Natural killer cell (primary cell): ENCODE measurements around the gene PRR23E. TPM values are rescaled to one million over a fixed set of nuclear protein-coding genes. Genes with fewer than 3 reads are reported as not detected.

ENCODE experiments used
- ATAC-seq, 3 donors: fragments of 150-1000 bp in 2 of 3; fragments of 200-7000 bp in 1 of 3; cut with Tn5 transposase; 1 replicate in 1 of 3; 2 replicates in 2 of 3; pipeline ENCODE4 v1.10.0; 2021; ENCODE audit warnings: mild to moderate bottlenecking in 2 of 3, moderate library complexity in 2 of 3
- DNase-seq, 2 donors: peaks; one replicate each; pipeline versions ENCODE4 v3.0.0 to v3.0.0-alpha.2; 2013 to 2021; ENCODE audit warnings: mixed read lengths in 1 of 2
- H3K27ac ChIP-seq: one replicate; pipeline ENCODE4 v1.5.1; 2013; ENCODE audit warnings: mild to moderate bottlenecking, low read length
- H3K27me3 ChIP-seq: one replicate; pipeline ENCODE4 v1.6.1; 2013; ENCODE audit warnings: low read length; ENCODE audit not compliant: control insufficient read depth, insufficient read depth
- H3K36me3 ChIP-seq: one replicate; pipeline ENCODE4 v1.6.1; 2013; ENCODE audit warnings: low read length; ENCODE audit not compliant: control insufficient read depth, insufficient read depth
- H3K4me1 ChIP-seq: one replicate; pipeline ENCODE4 v1.6.1; 2013; ENCODE audit warnings: low read length; ENCODE audit not compliant: control insufficient read depth, insufficient read depth
- H3K4me3 ChIP-seq: one replicate; pipeline ENCODE4 v1.5.1; 2013; ENCODE audit warnings: low read length
- H3K9me3 ChIP-seq: one replicate; pipeline ENCODE4 v1.6.1; 2013; ENCODE audit warnings: low read length; ENCODE audit not compliant: control insufficient read depth, insufficient read depth
- H3K27ac Mint-ChIP-seq, 2 donors: one replicate each; pipeline ENCODE4 v1.8.0; 2022; ENCODE audit warnings: mild to moderate bottlenecking in 2 of 2, mixed read lengths in 2 of 2, moderate library complexity in 1 of 2
- H3K27me3 Mint-ChIP-seq, 2 donors: one replicate each; pipeline ENCODE4 v1.8.0; 2022; ENCODE audit warnings: low read depth in 2 of 2, mixed read lengths in 2 of 2
- H3K36me3 Mint-ChIP-seq: one replicate; pipeline ENCODE4 v1.8.0; 2022; ENCODE audit warnings: mixed read lengths
- H3K4me1 Mint-ChIP-seq, 2 donors: one replicate each; pipeline ENCODE4 v1.8.0; 2022; ENCODE audit warnings: mixed read lengths in 2 of 2
- H3K4me3 Mint-ChIP-seq: one replicate; pipeline ENCODE4 v1.8.0; 2022; ENCODE audit warnings: mild to moderate bottlenecking, moderate library complexity, mixed read lengths
- H3K9me3 Mint-ChIP-seq, 2 donors: one replicate each; pipeline ENCODE4 v1.8.0; 2022; ENCODE audit warnings: mixed read lengths in 2 of 2
- CTCF ChIP-seq: fragments of 200-600 bp; IDR thresholded peaks from one replicate; pipeline ENCODE4 v1.8.0; 2022; ENCODE audit warnings: antibody characterized with exemption
- WGBS: methylation state at CpG from one replicate; pipeline ENCODE4 v1.1.7; 2013; ENCODE audit warnings: missing lambda C conversion rate; ENCODE audit not compliant: insufficient coverage; 5-methylcytosine and 5-hydroxymethylcytosine counted together
- intact Hi-C: fragments of 100-400 bp; cut with micrococcal nuclease; formaldehyde crosslinking; loops from one replicate; pipeline ENCODE4 v1.14.2; 2022
- total RNA-seq, 4 donors: library from RNA; stranded (reverse); fragments of 120-200 nt in 1 of 4; gene quantifications; one replicate each; pipeline versions ENCODE4 v1.2.3 to v1.2.4, GENCODE V29; 2013 to 2022

PRR23E gene
- total RNA-seq, 3 donors from 2014 or later (not counting 1 experiment from before 2014, with no cell fraction given): not detected

DNA sequence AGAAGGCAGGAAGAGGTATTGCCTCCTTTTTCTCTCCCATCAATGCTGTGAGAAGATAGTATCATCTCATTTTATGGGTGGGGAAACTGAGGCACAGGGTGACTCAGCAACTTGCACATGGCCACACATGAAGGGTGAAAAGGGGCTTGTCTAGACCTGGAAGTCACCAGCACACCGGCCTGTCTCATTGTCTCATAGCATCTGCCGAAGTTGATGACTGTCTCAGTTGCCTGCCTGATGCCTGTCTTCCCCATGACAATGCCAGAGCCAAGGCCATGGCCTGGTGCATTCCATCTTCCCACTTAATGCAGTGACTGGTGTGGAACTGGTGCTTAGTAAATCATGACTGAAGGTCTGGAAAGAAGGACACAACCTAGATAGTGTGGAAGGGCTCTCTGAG is 27.9 kb upstream of the PRR23E start:
- DNase-seq (no peak), ATAC-seq (no peak)
- Mint-ChIP-seq H3K27ac (no peak overlapping the region), H3K4me1 (no peaks in the 10 kb centered on the region), H3K36me3 (no peaks in the 10 kb centered on the region), H3K27me3 (peaks cover 7 to 26% of the 10 kb centered on the region in 2 donors), H3K4me3 (no peak overlapping the region), H3K9me3 (no peaks in the 10 kb centered on the region)
- TF ChIP-seq CTCF: no peak
- 89% methylated on average over 2 of the region's 2 CpGs for WGBS
- Histone ChIP-seq H3K4me1 (no peaks in the 10 kb centered on the region), H3K9me3 (no peaks in the 10 kb centered on the region), H3K4me3 (no peak overlapping the region), H3K27me3 (no peaks in the 10 kb centered on the region), H3K27ac (no peak overlapping the region), H3K36me3 (no peaks in the 10 kb centered on the region)
- intact Hi-C loops: no loop called here

GRCh38 chr3:127165694-127166485 is 27.0 kb upstream of the PRR23E start:
- Histone ChIP-seq H3K4me3 (no peak overlapping the region), H3K27ac (no peak overlapping the region), H3K27me3 (no peaks in the 10 kb centered on the region), H3K36me3 (no peaks in the 10 kb centered on the region), H3K9me3 (no peaks in the 10 kb centered on the region), H3K4me1 (no peaks in the 10 kb centered on the region)
- Mint-ChIP-seq H3K4me3 (no peak overlapping the region), H3K4me1 (no peaks in the 10 kb centered on the region), H3K27me3 (peaks cover 8 to 31% of the 10 kb centered on the region in 2 donors), H3K36me3 (no peaks in the 10 kb centered on the region), H3K27ac (no peak overlapping the region), H3K9me3 (no peaks in the 10 kb centered on the region)
- 75% methylated on average over 3 of the region's 5 CpGs for WGBS
- TF ChIP-seq CTCF: no peak
- DNase-seq (no peak), ATAC-seq (no peak)
- intact Hi-C loops: no loop called here

DNA sequence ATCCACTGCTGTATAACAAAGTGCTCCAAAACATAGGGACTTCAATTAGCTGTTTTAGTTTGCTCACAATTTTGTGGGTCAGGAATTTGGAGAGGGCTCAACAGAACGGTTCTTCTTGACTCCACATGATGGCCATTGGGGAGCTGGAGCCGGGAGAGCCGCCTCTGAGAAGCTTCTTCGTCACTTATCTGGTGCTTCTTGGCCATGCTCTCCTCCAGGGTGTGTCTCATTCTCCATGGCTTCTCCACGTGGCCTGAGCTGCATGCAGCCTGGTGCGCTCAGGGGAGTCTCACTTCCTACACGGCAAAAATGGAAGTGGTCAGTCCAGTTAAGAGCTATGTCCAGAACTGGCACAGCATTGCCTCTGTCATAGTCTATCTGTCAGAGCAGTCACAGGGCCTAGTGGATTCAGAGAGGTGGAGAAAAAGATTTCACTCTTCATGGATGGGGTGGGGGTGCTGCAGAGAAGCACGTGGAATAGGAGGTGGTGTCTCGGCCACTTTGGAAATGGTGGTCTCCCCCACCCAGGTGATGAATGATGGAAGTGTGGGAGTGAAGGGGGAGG is 26.3 kb upstream of the PRR23E start:
- Mint-ChIP-seq H3K9me3 (no peaks in the 10 kb centered on the region), H3K36me3 (no peaks in the 10 kb centered on the region), H3K4me3 (no peak overlapping the region), H3K27me3 (peaks cover 12 to 31% of the 10 kb centered on the region in 2 donors), H3K27ac (no peak overlapping the region), H3K4me1 (no peaks in the 10 kb centered on the region)
- Histone ChIP-seq H3K36me3 (no peaks in the 10 kb centered on the region), H3K27ac (no peak overlapping the region), H3K4me1 (no peaks in the 10 kb centered on the region), H3K4me3 (no peak overlapping the region), H3K9me3 (no peaks in the 10 kb centered on the region), H3K27me3 (no peaks in the 10 kb centered on the region)
- 86% methylated on average over 9 of the region's 9 CpGs for WGBS
- DNase-seq (no peak), ATAC-seq (no peak)
- no peak for TF ChIP-seq CTCF
- intact Hi-C loops: no loop called here
